DND-41 (cell line): ENCODE results near the gene MAP3K14.

Experiments used
- EZH2 ChIP-seq: IDR thresholded peaks from 3 replicates; pipeline ENCODE4 v1.6.1; 2012; ENCODE audit warnings: borderline replicate concordance, low read depth, mild to moderate bottlenecking, moderate library complexity, low read length, inconsistent platforms; ENCODE audit not compliant: severe bottlenecking
- TF ChIP-seq, protein P1 (sequence below): IDR thresholded peaks from 2 replicates; pipeline ENCODE4 v1.5.1; 2012; ENCODE audit warnings: borderline replicate concordance, low read length, moderate library complexity, mild to moderate bottlenecking; ENCODE audit not compliant: poor library complexity, severe bottlenecking; ENCODE audit errors: extremely low read depth

DNA sequence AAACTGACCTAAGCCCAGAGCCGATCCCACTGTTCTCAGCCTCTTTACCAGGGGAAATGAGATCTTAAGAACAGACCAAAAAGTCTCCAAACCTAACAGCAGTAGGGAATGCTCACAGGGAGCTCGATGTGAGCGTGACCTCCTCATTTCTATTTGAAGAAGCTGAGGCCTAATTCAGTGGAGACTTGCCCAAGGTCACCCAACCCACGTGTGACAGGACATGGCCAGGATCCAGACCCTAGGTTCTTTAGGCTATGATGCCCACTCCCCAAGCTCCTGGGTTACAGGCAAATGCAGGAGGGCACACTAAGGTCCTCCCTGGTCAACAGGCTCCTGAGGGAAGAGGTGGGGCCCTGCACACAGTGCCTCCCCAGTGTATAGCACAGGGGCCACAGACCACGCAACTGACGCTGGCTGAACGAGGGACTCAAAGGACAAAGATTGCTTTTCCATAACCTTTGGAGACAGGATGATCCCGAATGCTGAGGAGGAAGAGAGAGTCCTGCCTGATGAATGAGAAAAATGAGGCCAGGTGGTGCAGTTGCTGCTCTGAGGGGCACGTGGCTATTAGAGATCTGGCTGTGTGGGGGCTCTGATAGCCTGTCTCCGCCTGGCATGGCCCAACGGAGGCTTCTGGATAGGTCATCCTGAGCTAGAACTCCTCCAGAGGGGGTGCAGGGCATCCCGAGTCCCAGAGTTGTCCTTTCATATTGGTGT is 24.0 kb downstream of the MAP3K14 start:
- TF ChIP-seq, protein P1, sequence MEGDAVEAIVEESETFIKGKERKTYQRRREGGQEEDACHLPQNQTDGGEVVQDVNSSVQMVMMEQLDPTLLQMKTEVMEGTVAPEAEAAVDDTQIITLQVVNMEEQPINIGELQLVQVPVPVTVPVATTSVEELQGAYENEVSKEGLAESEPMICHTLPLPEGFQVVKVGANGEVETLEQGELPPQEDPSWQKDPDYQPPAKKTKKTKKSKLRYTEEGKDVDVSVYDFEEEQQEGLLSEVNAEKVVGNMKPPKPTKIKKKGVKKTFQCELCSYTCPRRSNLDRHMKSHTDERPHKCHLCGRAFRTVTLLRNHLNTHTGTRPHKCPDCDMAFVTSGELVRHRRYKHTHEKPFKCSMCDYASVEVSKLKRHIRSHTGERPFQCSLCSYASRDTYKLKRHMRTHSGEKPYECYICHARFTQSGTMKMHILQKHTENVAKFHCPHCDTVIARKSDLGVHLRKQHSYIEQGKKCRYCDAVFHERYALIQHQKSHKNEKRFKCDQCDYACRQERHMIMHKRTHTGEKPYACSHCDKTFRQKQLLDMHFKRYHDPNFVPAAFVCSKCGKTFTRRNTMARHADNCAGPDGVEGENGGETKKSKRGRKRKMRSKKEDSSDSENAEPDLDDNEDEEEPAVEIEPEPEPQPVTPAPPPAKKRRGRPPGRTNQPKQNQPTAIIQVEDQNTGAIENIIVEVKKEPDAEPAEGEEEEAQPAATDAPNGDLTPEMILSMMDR, result no peak
- TF ChIP-seq EZH2, result no peak
